ENCODE results near the gene CRISPLD2. TPM values are rescaled to one million over a fixed set of nuclear protein-coding genes. Genes with fewer than 3 reads are reported as not detected.

The CRISPLD2 gene
- total RNA-seq, 2 experiments from 2014 or later: 2.0 to 2.6 TPM

DNA sequence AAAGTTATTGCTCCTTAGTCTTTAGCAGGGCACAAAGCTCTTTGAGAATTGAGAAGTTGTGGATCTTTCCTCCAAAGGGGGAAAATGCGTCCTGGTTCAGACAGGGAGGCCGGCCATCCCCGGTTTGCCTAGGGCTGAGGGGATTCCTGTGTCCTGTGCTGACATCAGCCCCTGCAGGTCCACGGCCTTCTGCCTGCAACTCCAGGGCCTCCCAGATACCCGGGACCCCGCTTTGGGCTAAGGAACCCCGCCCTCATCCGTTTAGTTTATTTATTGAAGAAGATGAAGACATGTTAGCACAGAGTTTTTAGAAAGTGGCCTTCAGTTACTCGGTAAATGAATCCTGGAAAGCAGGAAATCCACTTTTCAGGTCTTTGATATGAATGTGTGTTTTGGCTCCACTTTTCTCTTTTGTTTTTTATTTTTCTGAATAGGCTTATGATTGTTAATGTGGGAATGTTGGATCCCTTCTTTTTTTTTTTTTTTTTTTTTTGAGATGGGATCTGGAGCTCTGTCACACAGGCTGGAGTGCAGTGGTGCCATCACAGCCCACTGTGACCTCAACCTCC, 65.6 kb downstream of the CRISPLD2 start:
- Histone ChIP-seq H3K36me3 (ENCODE audit: insufficient read depth, low read length) (no peaks in the 10 kb centered on the region), H3K9me3 (ENCODE audit: control insufficient read depth in 1 of 2, insufficient read depth in 1 of 2, low read length in 2 of 2) (peaks cover 0 to 4% of the 10 kb centered on the region in 2 experiments), H3K4me3 (ENCODE audit: low read length) (no peak overlapping the region), H3K27ac (ENCODE audit: low read depth in 1 of 2, low read length in 2 of 2) (no peak overlapping the region), H3K4me1 (ENCODE audit: insufficient read depth, low read length) (no peaks in the 10 kb centered on the region), H3K27me3 (ENCODE audit: control insufficient read depth in 1 of 2, insufficient read depth in 2 of 2, low read length in 2 of 2) (no peaks in the 10 kb centered on the region)
- intact Hi-C loops (cut with DNase I, micrococcal nuclease): no loop called here
- ATAC-seq (ENCODE audit: poor library complexity) (no peak), DNase-seq (no peak)
- no peak overlapping the region for H3K27ac Mint-ChIP-seq
- ChIA-PET POLR2A (no interaction called here), CTCF (no interaction called here)
- no peak for TF ChIP-seq CTCF (IDR thresholded peaks at IDR 0.05)
- H3K36me3 Mint-ChIP-seq (ENCODE audit: low read depth): no peaks in the 10 kb centered on the region
- peaks cover 14% of the 10 kb centered on the region for H3K27me3 Mint-ChIP-seq
- no peaks in the 10 kb centered on the region for H3K4me1 Mint-ChIP-seq (ENCODE audit: low read depth)
- no peaks in the 10 kb centered on the region for H3K9me3 Mint-ChIP-seq
- H3K4me3 Mint-ChIP-seq: no peak overlapping the region

GRCh38 chr16:84886497-84887090, 66.8 kb downstream of the CRISPLD2 start:
- CTCF ChIA-PET: no interaction called here
- ATAC-seq (ENCODE audit: poor library complexity) (no peak), DNase-seq (no peak)
- no peak overlapping the region for H3K4me3 ChIP-seq (ENCODE audit: low read length)
- H3K27ac Mint-ChIP-seq: no peak overlapping the region
- no peak overlapping the region for H3K27ac ChIP-seq (ENCODE audit: low read depth in 1 of 2, low read length in 2 of 2)
- H3K27me3 ChIP-seq (ENCODE audit: control insufficient read depth in 1 of 2, insufficient read depth in 2 of 2, low read length in 2 of 2): no peaks in the 10 kb centered on the region
- no peak overlapping the region for H3K4me3 Mint-ChIP-seq
- POLR2A ChIA-PET: no interaction called here
- H3K4me1 ChIP-seq (ENCODE audit: insufficient read depth, low read length): no peaks in the 10 kb centered on the region
- H3K9me3 Mint-ChIP-seq: no peaks in the 10 kb centered on the region
- no peaks in the 10 kb centered on the region for H3K36me3 Mint-ChIP-seq (ENCODE audit: low read depth)
- peaks cover 0 to 4% of the 10 kb centered on the region in 2 experiments for H3K9me3 ChIP-seq (ENCODE audit: control insufficient read depth in 1 of 2, insufficient read depth in 1 of 2, low read length in 2 of 2)
- no peak for TF ChIP-seq CTCF (IDR thresholded peaks at IDR 0.05)
- intact Hi-C loops (cut with DNase I, micrococcal nuclease): no loop called here
- peaks cover 14% of the 10 kb centered on the region for H3K27me3 Mint-ChIP-seq
- H3K36me3 ChIP-seq (ENCODE audit: insufficient read depth, low read length): no peaks in the 10 kb centered on the region
- H3K4me1 Mint-ChIP-seq (ENCODE audit: low read depth): no peaks in the 10 kb centered on the region

- Mint-ChIP-seq H3K4me3 (no peak overlapping the region), H3K9me3 (no peaks in the 10 kb centered on the region), H3K27me3 (peaks cover 14% of the 10 kb centered on the region), H3K36me3 (ENCODE audit: low read depth) (no peaks in the 10 kb centered on the region), H3K27ac (no peak overlapping the region), H3K4me1 (ENCODE audit: low read depth) (no peaks in the 10 kb centered on the region)
- no peaks in the 10 kb centered on the region for H3K27me3 ChIP-seq (ENCODE audit: control insufficient read depth in 1 of 2, insufficient read depth in 2 of 2, low read length in 2 of 2)
- ChIA-PET POLR2A (no interaction called here), CTCF (no interaction called here)
- ATAC-seq (ENCODE audit: poor library complexity) (no peak), DNase-seq (no peak)
- intact Hi-C loops (cut with DNase I, micrococcal nuclease): no loop called here
- H3K4me1 ChIP-seq (ENCODE audit: insufficient read depth, low read length): no peaks in the 10 kb centered on the region
- no peaks in the 10 kb centered on the region for H3K36me3 ChIP-seq (ENCODE audit: insufficient read depth, low read length)
- no peak overlapping the region for H3K4me3 ChIP-seq (ENCODE audit: low read length)
- no peak for TF ChIP-seq CTCF (IDR thresholded peaks at IDR 0.05)
- H3K9me3 ChIP-seq (ENCODE audit: control insufficient read depth in 1 of 2, insufficient read depth in 1 of 2, low read length in 2 of 2): peaks cover 0 to 4% of the 10 kb centered on the region in 2 experiments
- H3K27ac ChIP-seq (ENCODE audit: low read depth in 1 of 2, low read length in 2 of 2): no peak overlapping the region
These were observed 67.4 kb downstream of the CRISPLD2 start for GRCh38 chr16:84887207-84887606.
